GM21576 (cell line): ENCODE measurements around the gene ZDHHC22.

ENCODE experiments used
- ATAC-seq: cut with Tn5 transposase; IDR thresholded peaks from one replicate; pipeline ENCODE4 v1.9.1; 2021; ENCODE audit warnings: mild to moderate bottlenecking, moderate library complexity; ENCODE audit not compliant: unreplicated experiment

The ZDHHC22 gene

DNA sequence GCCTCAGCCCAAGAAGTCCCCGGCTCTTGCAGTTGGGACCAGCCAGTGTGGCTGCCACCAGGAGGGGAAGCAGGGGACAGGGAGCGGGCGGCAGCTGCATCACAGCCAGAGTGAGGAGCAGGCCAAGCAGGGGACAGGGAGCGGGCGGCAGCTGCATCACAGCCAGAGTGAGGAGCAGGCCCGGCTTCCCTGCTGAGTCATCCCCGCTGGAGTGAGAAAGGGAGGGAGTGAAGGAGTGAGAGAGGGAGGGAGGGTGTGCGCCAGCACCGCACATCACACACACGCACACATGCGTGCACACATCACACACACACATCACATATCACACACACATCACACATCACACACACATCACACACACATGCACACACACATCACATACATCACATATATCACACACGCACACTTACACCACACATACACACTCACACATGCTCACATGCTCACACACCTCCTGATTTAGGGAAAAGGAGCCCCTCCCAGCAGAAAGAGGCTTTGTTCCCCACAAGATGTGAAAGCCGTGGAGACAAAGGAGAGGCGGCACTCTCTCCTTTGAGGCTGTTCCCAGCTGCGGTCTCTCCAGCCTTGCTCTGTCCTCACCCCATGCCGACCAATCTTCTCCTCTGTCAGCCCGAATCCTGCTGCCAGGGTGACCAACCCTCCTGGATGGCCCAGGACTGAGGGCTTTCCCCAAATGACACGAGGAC is 16.7 kb upstream of the ZDHHC22 start:
- no peak for ATAC-seq

- no peak for ATAC-seq
These were observed 16.1 kb upstream of the ZDHHC22 start for GRCh38 chr14:77157740-77158139.

DNA sequence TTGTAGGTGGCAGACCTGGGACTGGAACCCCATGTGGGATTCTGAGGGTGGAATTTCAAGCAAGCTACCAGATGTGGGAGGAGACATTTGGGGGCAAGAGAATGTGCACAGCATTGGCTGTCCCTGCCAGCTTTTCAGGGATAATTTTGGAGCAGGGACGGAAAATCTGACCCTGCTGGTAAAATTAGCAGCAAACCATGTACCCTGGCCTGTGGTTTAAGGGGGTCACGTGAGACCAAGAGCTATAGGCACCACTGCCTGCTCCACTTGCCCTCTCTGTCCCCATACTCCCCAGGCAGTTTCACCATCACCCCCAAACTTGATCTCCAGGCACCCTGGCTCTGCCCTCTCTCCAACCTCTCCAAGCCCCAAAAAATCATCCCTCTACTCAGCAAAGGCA is 13.5 kb upstream of the ZDHHC22 start:
- no peak for ATAC-seq

DNA sequence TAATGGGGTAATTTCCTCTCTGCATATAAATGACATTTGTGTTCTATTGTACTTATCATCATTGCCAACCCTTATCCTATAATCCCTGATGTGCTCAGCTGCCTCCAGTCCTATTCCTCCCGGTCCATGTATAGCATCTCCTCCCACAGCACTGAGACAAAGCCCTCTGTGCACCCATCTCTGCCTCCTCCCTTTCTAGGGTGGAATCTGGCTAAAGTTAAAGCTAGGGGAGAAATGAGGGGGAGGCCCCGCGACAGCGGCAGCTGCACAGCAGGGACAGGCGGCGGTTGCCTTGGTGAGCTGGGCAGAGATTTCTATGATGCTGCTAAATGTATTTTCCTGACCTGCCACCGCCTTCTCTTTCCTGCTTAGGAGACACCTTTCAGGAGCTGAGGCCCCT is 12.8 kb upstream of the ZDHHC22 start:
- no peak for ATAC-seq

DNA sequence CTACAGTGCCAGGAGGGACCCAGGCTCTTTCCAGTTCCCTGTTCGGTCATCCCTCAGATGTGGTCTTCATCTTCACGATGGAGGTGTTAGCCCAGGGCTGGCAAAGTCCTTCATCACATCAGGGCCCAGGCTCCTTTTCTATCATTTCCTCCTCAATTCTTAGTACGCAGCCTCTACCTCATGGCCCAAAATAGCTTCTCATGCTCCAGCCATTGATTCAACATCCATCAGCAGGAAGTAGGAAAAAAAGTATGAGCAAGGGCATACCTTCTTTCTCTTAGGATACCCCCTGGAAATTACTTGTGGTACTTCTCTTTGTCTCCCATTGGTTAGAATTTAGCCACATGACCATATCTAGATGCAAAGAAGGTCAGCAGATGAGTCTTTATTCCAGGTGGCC is 12.2 kb upstream of the ZDHHC22 start:
- no peak for ATAC-seq

DNA sequence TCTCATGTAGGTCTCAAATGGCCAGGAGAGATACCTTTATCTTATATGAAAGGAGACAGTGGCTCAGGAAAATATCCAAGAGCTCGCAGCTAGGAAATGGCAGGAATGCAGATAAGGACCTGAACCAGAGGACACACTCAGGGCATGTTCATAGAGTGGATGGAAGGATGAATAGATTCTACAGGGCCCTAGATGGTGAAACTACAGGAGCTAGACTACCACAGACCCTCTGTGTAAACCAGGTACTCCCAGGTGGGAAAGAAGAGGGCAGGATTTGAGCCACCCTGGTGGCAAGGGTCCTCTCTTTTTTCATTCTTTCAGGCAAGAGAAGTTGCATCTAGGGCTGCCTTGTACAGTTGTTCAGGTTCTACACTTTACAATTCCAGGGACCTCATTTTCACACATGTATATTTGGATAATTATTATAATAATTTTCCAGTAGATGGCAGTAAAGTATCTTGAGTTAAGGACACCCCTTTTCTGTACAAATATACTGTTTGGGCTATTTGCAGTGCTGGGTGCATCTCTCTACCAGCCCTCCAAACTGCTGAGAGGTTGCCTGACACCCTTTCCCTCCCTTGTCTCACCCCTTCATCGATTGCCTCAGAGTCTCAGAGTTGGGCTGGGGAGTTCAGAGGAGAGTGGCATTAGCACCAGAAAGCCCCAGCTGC is 10.5 kb upstream of the ZDHHC22 start:
- no peak for ATAC-seq

DNA sequence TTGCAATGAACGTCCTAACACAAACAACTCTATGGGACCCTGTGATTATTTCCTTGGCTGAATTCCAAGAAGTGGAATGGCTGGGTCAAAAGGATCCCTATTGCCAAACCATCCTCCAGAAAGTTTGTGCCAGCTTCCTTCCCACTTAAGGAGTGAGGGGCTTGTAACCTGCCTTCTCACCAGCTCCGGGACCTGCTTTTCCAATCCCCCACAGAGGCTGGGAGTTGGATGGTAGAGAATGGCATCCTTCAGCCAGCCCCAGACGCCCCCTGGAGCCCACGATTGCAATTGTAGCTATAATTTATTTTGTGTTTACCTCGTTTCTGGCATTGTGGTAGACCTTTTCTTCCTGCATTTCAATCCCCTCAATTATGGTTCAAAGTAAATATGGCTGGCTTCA is 9.7 kb upstream of the ZDHHC22 start:
- ATAC-seq: no peak

DNA sequence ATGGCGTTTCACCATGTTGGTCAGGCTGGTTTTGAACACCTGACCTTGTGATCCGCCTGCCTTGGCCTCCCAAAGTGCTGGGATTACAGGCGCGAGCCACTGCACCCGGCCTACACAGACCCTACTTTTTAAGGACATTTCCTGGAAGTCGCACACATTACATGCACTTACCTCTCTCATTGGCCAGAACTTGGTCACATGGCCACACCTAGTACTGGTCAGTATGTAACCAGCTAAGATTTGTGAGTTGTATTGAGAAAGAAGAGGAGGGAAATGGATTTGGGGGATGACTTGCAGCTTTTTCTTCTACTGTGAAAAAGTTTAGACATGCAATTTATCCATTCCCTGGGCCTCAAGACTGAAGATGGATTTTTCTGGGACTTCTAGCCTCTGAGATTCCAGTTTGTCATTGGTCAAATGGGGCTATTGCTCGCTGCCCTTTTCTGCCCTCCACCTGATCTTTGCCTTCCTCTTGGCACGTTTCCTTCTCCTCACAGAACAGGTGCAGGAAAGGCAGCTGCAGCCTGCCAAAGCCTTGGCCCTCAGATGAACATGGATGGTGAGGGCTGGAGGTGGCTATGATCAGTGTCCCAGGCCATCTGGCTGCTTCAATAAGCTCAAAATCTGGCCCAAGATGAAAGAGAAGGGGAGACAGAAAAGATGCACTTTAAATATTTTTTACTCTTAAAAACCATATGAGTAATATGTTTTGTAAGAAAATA is 7.1 kb upstream of the ZDHHC22 start:
- no peak for ATAC-seq

DNA sequence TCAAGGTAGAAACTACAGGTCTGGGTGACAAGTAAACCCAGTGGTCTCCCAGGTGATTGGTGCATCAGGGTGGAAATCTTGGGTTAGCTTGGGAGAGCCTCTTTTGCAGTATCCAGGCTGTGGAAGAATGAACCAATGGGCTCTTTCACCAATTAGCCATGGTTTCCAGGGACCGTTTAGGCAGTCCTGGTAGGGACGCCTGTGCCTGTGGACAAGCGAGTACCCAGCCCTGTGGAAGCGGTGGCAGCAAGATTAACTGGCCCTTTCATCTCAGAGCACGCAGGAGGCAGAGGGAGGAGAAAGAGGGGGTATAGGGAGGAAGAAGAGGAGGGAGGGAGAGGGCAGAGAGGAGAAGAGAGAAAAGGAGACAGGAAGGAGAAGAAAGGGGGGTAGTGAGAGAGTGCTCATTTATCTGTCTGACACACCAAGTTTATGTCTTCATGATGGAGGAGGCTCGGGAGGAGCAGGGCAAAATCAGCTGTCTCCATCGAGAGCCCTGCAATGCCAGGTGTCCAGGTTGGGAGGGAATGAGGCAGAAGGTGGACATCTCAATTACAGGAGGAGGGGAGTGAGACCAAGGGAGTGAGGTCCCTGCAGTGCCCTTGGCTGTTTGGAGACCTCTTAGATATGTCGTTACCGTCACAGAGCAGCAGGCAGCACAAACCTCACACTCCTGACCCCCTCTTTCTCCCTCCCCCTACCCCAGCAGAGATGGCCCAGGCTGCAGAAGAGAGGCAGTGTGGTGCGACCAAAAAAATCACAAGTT is 4.6 kb upstream of the ZDHHC22 start:
- ATAC-seq: no peak

DNA sequence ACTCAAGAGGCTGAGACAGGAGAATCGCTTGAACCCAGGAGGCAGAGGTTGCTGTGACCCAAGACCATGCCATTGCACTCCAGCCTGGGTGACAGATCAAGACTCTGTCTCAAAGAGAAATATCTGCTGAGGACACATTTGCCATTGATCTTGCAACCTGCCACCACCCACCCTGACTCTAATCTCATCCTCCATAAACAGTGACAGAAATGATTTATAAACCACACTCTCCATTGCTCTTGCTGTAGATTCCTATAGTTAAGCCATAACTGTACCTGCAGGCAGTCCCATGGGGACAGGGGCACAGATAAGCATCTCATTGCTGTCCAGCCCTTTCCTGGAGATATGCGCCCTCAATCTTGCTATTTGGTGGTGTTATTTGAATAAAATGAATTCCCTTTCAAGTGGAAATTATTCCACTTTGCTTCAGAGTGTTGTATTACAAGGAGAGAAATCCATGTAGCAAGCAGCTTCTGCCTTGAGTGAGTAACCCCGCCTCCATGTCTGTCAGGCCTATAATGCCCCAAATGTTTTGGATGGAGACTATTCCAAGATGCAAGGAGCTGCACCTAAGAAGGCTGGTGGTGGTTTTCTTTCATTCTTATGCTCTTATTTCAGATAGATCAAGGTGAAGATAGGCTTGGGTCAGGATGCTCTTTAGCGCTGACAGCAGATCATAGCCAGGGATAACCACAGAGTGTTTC is 3.0 kb upstream of the ZDHHC22 start:
- ATAC-seq: no peak

GRCh38 chr14:77143071-77143470 is 1.5 kb upstream of the ZDHHC22 start:
- no peak for ATAC-seq

DNA sequence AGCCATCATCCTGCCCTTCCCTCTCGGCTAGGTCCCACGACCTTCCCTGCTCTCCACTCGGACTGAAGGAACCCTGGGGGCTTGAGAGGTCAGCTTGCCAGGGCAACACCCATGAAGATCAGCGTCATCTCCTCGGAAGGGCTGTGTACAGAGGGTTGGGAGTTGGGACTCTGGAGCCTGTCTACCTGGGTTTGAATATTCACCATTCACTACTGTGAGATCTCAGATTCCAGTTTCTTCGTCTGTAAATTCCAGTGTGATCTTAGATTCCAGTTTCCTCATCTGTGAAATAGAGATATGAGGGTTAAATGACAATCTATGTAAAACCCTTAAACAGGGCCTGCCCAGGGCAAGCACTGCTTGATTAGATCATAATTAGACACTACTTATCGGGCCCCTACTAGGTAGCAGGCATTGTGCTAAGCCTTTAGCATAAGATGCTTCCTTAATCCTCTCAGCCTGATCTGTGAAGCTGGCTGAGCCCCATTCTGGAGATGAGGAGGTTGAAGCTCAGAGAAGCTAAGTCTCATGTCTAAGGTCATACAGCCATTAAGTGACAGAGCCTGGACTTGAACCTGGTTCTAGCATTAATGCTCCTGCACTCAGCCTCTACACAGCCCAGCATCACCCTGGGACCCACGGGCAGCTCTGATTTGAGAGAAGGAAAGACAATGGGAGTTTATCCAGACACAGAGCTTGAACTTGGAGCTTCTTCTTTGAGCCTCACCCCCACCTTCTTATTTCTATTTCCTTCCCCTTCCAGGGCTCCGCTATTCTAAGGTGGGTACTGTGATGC is 612 bp upstream of the ZDHHC22 start:
- ATAC-seq: no peak

- no peak for ATAC-seq
These were observed 1.0 kb downstream of the ZDHHC22 start for GRCh38 chr14:77140359-77141213.

GRCh38 chr14:77139540-77140358 is 1.8 kb downstream of the ZDHHC22 start:
- ATAC-seq: no peak

GRCh38 chr14:77139022-77139421 is 2.6 kb downstream of the ZDHHC22 start:
- no peak for ATAC-seq

GRCh38 chr14:77133720-77134338 is 7.8 kb downstream of the ZDHHC22 start:
- peak; percentile 60 for ATAC-seq

DNA sequence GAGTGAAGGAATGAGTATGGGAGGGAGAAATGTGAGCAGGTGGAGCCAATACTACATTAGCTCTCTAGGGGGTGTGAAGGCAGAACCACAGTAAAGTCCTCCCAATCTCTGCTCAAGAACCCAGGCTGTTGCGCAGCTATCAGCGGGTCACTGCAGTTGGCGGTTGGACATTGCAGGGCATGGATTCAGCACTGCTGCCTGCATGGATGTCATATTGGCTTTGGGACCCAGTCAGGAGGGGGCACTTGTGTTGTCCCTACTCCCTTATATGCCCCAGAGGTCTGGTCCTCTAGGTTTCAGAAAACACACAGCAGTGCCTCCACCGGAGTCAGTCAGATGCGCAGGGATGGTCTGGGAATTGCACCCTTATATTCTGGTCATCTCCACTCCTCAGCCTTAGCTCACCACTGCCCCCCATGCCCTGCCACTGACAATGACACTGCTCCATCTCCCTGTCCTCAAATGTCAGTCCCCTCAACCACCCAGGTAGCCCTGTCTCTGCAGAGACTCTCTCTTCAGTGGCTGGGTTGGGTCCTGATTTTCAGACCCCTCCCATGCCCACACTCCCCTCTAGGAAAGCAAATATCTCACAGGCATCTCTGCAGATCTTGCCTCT is 9.6 kb downstream of the ZDHHC22 start:
- ATAC-seq: no peak
